Kidney (tissue), 14 donors: ENCODE data around the gene USP30. TPM values are rescaled to one million over a fixed set of nuclear protein-coding genes. Genes with fewer than 3 reads are reported as not detected.

Experiments used
- DNase-seq, 5 donors: peaks; one replicate each; pipeline ENCODE4 v3.0.0-alpha.2; 2013 to 2020
- FAIRE-seq: peaks from 2 replicates; lab custom pipeline; 2012; peaks lifted over from hg19 to GRCh38; lab: Jason Lieb, UNC
- H3K27ac ChIP-seq, 2 donors: one replicate each; pipeline ENCODE4 v1.7.0; 2013; ENCODE audit warnings: low read depth in 2 of 2, low read length in 2 of 2, inconsistent platforms in 1 of 2
- H3K27me3 ChIP-seq: one replicate; pipeline ENCODE4 v1.7.1; 2013; ENCODE audit warnings: low read length, inconsistent platforms; ENCODE audit not compliant: control insufficient read depth, insufficient read depth
- H3K36me3 ChIP-seq, 3 donors: one replicate each; pipeline versions ENCODE4 v1.7.0 to v1.7.1; 2013; ENCODE audit warnings: low read length in 3 of 3, control low read depth in 1 of 3, inconsistent platforms in 1 of 3; ENCODE audit not compliant: insufficient read depth in 3 of 3, control insufficient read depth in 2 of 3
- H3K4me1 ChIP-seq, 3 donors: one replicate each; pipeline versions ENCODE4 v1.7.0 to v1.7.1; 2013; ENCODE audit warnings: low read length in 3 of 3, inconsistent platforms in 1 of 3, low read depth in 1 of 3; ENCODE audit not compliant: control insufficient read depth in 2 of 3, insufficient read depth in 2 of 3
- H3K4me3 ChIP-seq, 3 donors: one replicate each; pipeline versions ENCODE4 v1.7.0 to v1.8.1; 2013; ENCODE audit warnings: low read length in 3 of 3, control low read depth in 1 of 3, inconsistent platforms in 1 of 3
- H3K9ac ChIP-seq, 3 donors: one replicate each; pipeline versions ENCODE4 v1.7.0 to v1.7.1; 2013; ENCODE audit warnings: low read length in 3 of 3, control low read depth in 1 of 3, inconsistent platforms in 1 of 3
- H3K9me3 ChIP-seq, 3 donors: one replicate each; pipeline versions ENCODE4 v1.7.0 to v1.7.1; 2013; ENCODE audit warnings: low read length in 3 of 3, control low read depth in 1 of 3, inconsistent platforms in 1 of 3; ENCODE audit not compliant: control insufficient read depth in 2 of 3, insufficient read depth in 1 of 3
- intact Hi-C: fragments of 100-400 bp; cut with DNase I; formaldehyde crosslinking; loops from one replicate; pipeline ENCODE4 v1.11.1; 2022
- polyA plus RNA-seq: library from polyadenylated mRNA; stranded (reverse); fragments of 350-450 nt; fragmentation: Illumina TruSeq; extraction: RNeasy Lipid Tissue Mini Kit (QIAGEN cat#74804); gene quantifications from one replicate; pipeline ENCODE4 v1.2.3, GENCODE V29; 2014; ENCODE audit warnings: low read depth, low replicate concordance; ENCODE audit not compliant: insufficient read depth
- total RNA-seq: library from RNA; stranded (reverse); fragmentation: NEBNext Ultra II Directional; extraction: Animal tissue kit (Norgen Biotek cat#: 25700); gene quantifications from one replicate; pipeline ENCODE4 v1.2.1, GENCODE V29; 2021
- TF ChIP-seq, protein P1 (sequence below): IDR thresholded peaks from 3 replicates; pipeline ENCODE4 v1.5.1; 2012; ENCODE audit warnings: mild to moderate bottlenecking, moderate library complexity, borderline replicate concordance; ENCODE audit not compliant: insufficient read depth; ENCODE audit errors: extremely low read depth
- donor health status: control.
- donor health status: control.
- donor health status: control.
- donor health status: control.
- donor health status: control.
- donor health status: DM: yes; HTN: yes; CAD: no.
- donor health status: Normal renal cell carcinoma (clear cell type).

The USP30 gene
- total and polyA plus RNA-seq, 2 donors from 2014 or later: 9.6 to 16.1 TPM

DNA sequence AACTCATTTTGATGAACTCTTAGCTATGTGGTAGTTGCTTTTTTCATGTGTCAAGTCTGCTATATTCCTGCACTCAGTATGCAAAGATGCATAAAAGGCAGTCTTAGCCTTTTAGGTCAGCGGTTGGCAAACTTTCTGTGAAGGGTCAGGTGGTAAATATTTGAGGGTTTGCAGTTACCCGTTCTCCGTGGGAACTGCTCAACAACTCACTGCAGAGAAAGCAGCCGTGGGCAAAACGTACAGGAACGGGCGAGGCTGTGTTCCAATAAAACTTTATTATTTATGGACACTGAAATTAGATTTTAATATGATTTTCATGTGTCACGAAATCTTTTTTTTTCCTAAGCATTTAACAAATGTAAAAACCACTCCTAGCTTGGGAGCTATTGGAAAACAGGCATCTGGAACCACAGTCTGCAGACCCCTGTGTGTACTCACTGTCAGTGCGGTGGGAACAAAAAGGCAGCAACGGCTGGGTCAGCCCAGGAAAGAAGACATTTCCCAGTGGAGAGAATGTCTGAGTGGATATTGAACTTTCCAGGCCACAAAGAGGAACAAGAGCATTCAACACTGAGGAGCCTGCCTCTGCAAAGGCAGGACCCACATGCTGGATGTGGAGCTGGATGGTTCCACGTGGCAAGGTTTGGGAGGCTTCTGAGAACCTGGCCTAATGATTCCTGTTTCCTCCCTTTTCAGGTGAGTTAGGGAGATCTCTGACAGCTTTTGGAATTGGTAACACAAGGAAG, 60.5 kb downstream of the USP30 start:
- Histone ChIP-seq H3K9ac (peak overlapping the region in 2 of 3 donors; percentile 25 to 92), H3K27me3 (no peaks in the 10 kb centered on the region), H3K9me3 (no peaks in the 10 kb centered on the region), H3K4me3 (peak overlapping the region in 2 of 3 donors; percentile 35 to 60), H3K4me1 (peaks cover 2 to 38% (median 35%) of the 10 kb centered on the region in 3 donors), H3K27ac (peak overlapping the region; percentile 97 to 98), H3K36me3 (no peaks in the 10 kb centered on the region)
- FAIRE-seq (no peak), DNase-seq (peak in 2 of 5 donors; percentile 16 to 22)
- intact Hi-C loops: no loop called here
- TF ChIP-seq, protein P1, sequence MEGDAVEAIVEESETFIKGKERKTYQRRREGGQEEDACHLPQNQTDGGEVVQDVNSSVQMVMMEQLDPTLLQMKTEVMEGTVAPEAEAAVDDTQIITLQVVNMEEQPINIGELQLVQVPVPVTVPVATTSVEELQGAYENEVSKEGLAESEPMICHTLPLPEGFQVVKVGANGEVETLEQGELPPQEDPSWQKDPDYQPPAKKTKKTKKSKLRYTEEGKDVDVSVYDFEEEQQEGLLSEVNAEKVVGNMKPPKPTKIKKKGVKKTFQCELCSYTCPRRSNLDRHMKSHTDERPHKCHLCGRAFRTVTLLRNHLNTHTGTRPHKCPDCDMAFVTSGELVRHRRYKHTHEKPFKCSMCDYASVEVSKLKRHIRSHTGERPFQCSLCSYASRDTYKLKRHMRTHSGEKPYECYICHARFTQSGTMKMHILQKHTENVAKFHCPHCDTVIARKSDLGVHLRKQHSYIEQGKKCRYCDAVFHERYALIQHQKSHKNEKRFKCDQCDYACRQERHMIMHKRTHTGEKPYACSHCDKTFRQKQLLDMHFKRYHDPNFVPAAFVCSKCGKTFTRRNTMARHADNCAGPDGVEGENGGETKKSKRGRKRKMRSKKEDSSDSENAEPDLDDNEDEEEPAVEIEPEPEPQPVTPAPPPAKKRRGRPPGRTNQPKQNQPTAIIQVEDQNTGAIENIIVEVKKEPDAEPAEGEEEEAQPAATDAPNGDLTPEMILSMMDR: no peak

- peaks cover 2 to 44% (median 41%) of the 10 kb centered on the region in 3 donors for H3K4me1 ChIP-seq
- FAIRE-seq (no peak), DNase-seq (peak in 1 of 5 donors; percentile 26)
- H3K9me3 ChIP-seq: no peaks in the 10 kb centered on the region
- TF ChIP-seq, protein P1: no peak
- no peaks in the 10 kb centered on the region for H3K36me3 ChIP-seq
- H3K4me3 ChIP-seq: peak overlapping the region in 2 of 3 donors; percentile 35 to 60
- intact Hi-C loops: no loop called here
- peak overlapping the region; percentile 97 to 98 for H3K27ac ChIP-seq
- peak overlapping the region in 1 of 3 donors; percentile 92 for H3K9ac ChIP-seq
- no peaks in the 10 kb centered on the region for H3K27me3 ChIP-seq
These were observed 61.4 kb downstream of the USP30 start for GRCh38 chr12:109113661-109114321.

DNA sequence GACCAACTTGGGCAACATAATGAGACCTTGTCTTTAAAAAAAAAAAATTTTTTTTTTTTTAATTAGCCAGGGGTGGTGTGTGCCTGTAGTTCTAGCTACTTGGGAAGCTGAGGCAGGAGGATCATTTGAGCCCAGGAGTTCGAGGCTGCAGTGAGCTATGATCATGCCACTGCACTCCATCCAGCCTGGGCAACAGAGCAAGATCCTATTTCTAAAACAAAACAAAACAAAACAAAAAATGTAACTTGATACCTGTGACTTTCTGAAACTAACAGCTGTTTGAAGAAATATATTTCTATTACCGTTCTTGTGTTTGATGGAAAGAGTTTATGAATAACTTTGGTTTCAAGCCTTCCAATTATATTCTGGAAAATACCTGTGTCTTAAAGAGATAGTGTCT, 62.3 kb downstream of the USP30 start:
- FAIRE-seq: no peak
- Histone ChIP-seq H3K4me1 (peaks cover 2 to 45% (median 42%) of the 10 kb centered on the region in 3 donors), H3K27me3 (no peaks in the 10 kb centered on the region), H3K4me3 (peak overlapping the region in 2 of 3 donors; percentile 35 to 60), H3K36me3 (no peaks in the 10 kb centered on the region), H3K9ac (peak overlapping the region in 2 of 3 donors; percentile 46 to 92), H3K9me3 (no peaks in the 10 kb centered on the region), H3K27ac (peak overlapping the region; percentile 97 to 98)
- intact Hi-C loops: no loop called here
- TF ChIP-seq, protein P1: no peak
- no peak for DNase-seq
